Choroid plexus epithelial cell (primary cell): Measurements from ENCODE around the gene ZNF8.
A peak's percentile ranks its signal among the peaks of the same experiment; 100 is the strongest.
"Not testable (repeated sequence)": the region's sequence is repeated elsewhere in the genome, so short reads cannot be mapped to it uniquely, and the experiment has no call there.

Experiments
- DNase-seq: peaks from one replicate; pipeline ENCODE4 v3.0.0-alpha.2; 2010; ENCODE audit warnings: low read depth
- H3K4me3 ChIP-seq: 2 replicates; pipeline ENCODE4 v1.5.1; 2011; ENCODE audit warnings: low read depth, mild to moderate bottlenecking, control low read depth, low read length, moderate library complexity
- CTCF ChIP-seq: conservative IDR thresholded peaks from 2 replicates; pipeline ENCODE4 v1.5.1; 2011; ENCODE audit warnings: low read depth, mild to moderate bottlenecking, control low read depth, inconsistent platforms, low read length, moderate library complexity

Gene ZNF8

GRCh38 chr19:58346961-58347929, 68.5 kb downstream of the ZNF8 start:
- peak; percentile 67 for DNase-seq
- H3K4me3 ChIP-seq, result peak overlapping the region; percentile 87
- TF ChIP-seq CTCF, result no peak

GRCh38 chr19:58348080-58348479, 69.3 kb downstream of the ZNF8 start:
- peak overlapping the region; percentile 87 for H3K4me3 ChIP-seq
- DNase-seq, result not testable (repeated sequence)

- no peak overlapping the region for H3K4me3 ChIP-seq
- TF ChIP-seq CTCF, result no peak
- DNase-seq, result no peak
These were observed 70.8 kb downstream of the ZNF8 start for GRCh38 chr19:58349590-58349989.

GRCh38 chr19:58350001-58350861, 71.5 kb downstream of the ZNF8 start:
- peak; percentile 27 for DNase-seq
- no peak for TF ChIP-seq CTCF
- peak overlapping the region; percentile 32 for H3K4me3 ChIP-seq

- TF ChIP-seq CTCF, result no peak
- no peak for DNase-seq
- H3K4me3 ChIP-seq, result no peak overlapping the region
These were observed 72.3 kb downstream of the ZNF8 start for GRCh38 chr19:58350871-58351557.

- DNase-seq, result no peak
- TF ChIP-seq CTCF, result no peak
- H3K4me3 ChIP-seq, result no peak overlapping the region
These were observed 72.8 kb downstream of the ZNF8 start for GRCh38 chr19:58351558-58351878.

- H3K4me3 ChIP-seq, result no peak overlapping the region
- no peak for DNase-seq
- no peak for TF ChIP-seq CTCF
These were observed 73.4 kb downstream of the ZNF8 start for GRCh38 chr19:58351990-58352755.
